Measurements from ENCODE around the gene UPK3A. TPM values are rescaled to one million over a fixed set of nuclear protein-coding genes. Genes with fewer than 3 reads are reported as not detected.

UPK3A gene
- polyA plus RNA-seq, 3 donors: 6.0 to 19.0 (median 14.0) TPM

- peaks cover 81 to 88% of the 10 kb centered on the region in 2 donors for H3K4me1 ChIP-seq (ENCODE audit: control insufficient read depth in 1 of 2, insufficient read depth in 2 of 2, low read length in 2 of 2)
- H3K9ac ChIP-seq (ENCODE audit: insufficient read depth, low read length, poor library complexity, severe bottlenecking): no peak overlapping the region
- H3K9me3 ChIP-seq (replicated peaks in 1 of 2; ENCODE audit: control insufficient read depth in 1 of 2, insufficient read depth in 1 of 2, low read length in 2 of 2): no peaks in the 10 kb centered on the region
- intact Hi-C loops (cut with micrococcal nuclease): no loop called here
- H3K9me3 Mint-ChIP-seq: peaks cover 0 to 5% (median 0%) of the 10 kb centered on the region in 7 donors
- H3K27ac ChIP-seq (ENCODE audit: low read depth in 1 of 2, low read length in 2 of 2): peak overlapping the region; percentile 64 to 65
- no peak for TF ChIP-seq CTCF (IDR thresholded peaks at IDR 0.05)
- no peak for DNase-seq
- peak overlapping the region; percentile 26 for H3K4me2 ChIP-seq (replicated peaks; ENCODE audit: extremely low read depth, low read length, poor library complexity, severe bottlenecking)
- no peaks in the 10 kb centered on the region for H4K20me1 ChIP-seq (ENCODE audit: insufficient read depth, low read length)
- H2AFZ ChIP-seq (ENCODE audit: insufficient read depth, low read depth, low read length, poor library complexity, severe bottlenecking): no peak overlapping the region
- no peak overlapping the region for H3K27ac Mint-ChIP-seq
- peaks cover 25% of the 10 kb centered on the region for H3K4me1 Mint-ChIP-seq
- H3K4me3 ChIP-seq (replicated peaks in 1 of 3; ENCODE audit: low read depth in 2 of 3, low read length in 3 of 3): peak overlapping the region in 1 of 3 experiments; percentile 1
- no peaks in the 10 kb centered on the region for H3K27me3 ChIP-seq (ENCODE audit: control insufficient read depth in 2 of 2, insufficient read depth in 2 of 2, low read length in 2 of 2)
- H3K27me3 Mint-ChIP-seq (ENCODE audit: low read depth in 3 of 3): no peaks in the 10 kb centered on the region
- no peaks in the 10 kb centered on the region for H3K36me3 ChIP-seq (replicated peaks in 1 of 2; ENCODE audit: control insufficient read depth in 1 of 2, insufficient read depth in 2 of 2, low read length in 2 of 2)
- WGBS (ENCODE audit: insufficient coverage): 92% methylated on average over 6 of the region's 8 CpGs
- H3K36me3 Mint-ChIP-seq: no peaks in the 10 kb centered on the region
- no peak overlapping the region for H3K4me3 Mint-ChIP-seq
- H3K79me2 ChIP-seq (ENCODE audit: insufficient read depth, low read length): no peaks in the 10 kb centered on the region
Observed at GRCh38 chr22:45291061-45291930, 6.5 kb downstream of the UPK3A start.

- TF ChIP-seq CTCF (IDR thresholded peaks at IDR 0.05): no peak
- Histone ChIP-seq H3K27ac (ENCODE audit: low read depth in 1 of 2, low read length in 2 of 2) (peak overlapping the region; percentile 64 to 65), H3K9me3 (replicated peaks in 1 of 2; ENCODE audit: control insufficient read depth in 1 of 2, insufficient read depth in 1 of 2, low read length in 2 of 2) (no peaks in the 10 kb centered on the region), H3K36me3 (replicated peaks in 1 of 2; ENCODE audit: control insufficient read depth in 1 of 2, insufficient read depth in 2 of 2, low read length in 2 of 2) (no peaks in the 10 kb centered on the region), H2AFZ (ENCODE audit: insufficient read depth, low read depth, low read length, poor library complexity, severe bottlenecking) (no peak overlapping the region), H4K20me1 (ENCODE audit: insufficient read depth, low read length) (no peaks in the 10 kb centered on the region), H3K4me1 (ENCODE audit: control insufficient read depth in 1 of 2, insufficient read depth in 2 of 2, low read length in 2 of 2) (peaks cover 81 to 88% of the 10 kb centered on the region in 2 donors), H3K27me3 (ENCODE audit: control insufficient read depth in 2 of 2, insufficient read depth in 2 of 2, low read length in 2 of 2) (no peaks in the 10 kb centered on the region), H3K4me3 (replicated peaks in 1 of 3; ENCODE audit: low read depth in 2 of 3, low read length in 3 of 3) (peak overlapping the region in 1 of 3 experiments; percentile 1), H3K79me2 (ENCODE audit: insufficient read depth, low read length) (no peaks in the 10 kb centered on the region), H3K4me2 (replicated peaks; ENCODE audit: extremely low read depth, low read length, poor library complexity, severe bottlenecking) (peak overlapping the region; percentile 26), H3K9ac (ENCODE audit: insufficient read depth, low read length, poor library complexity, severe bottlenecking) (no peak overlapping the region)
- DNase-seq: peak in 1 of 3 donors; percentile 18
- no peaks in the 10 kb centered on the region for H3K36me3 Mint-ChIP-seq
- no peak overlapping the region for H3K4me3 Mint-ChIP-seq
- peaks cover 25% of the 10 kb centered on the region for H3K4me1 Mint-ChIP-seq
- intact Hi-C loops (cut with micrococcal nuclease): no loop called here
- WGBS (ENCODE audit: insufficient coverage): 25% methylated on average over 6 of the region's 9 CpGs
- no peaks in the 10 kb centered on the region for H3K27me3 Mint-ChIP-seq (ENCODE audit: low read depth in 3 of 3)
- peaks cover 0 to 5% (median 0%) of the 10 kb centered on the region in 7 donors for H3K9me3 Mint-ChIP-seq
- no peak overlapping the region for H3K27ac Mint-ChIP-seq
Observed at GRCh38 chr22:45291931-45292290, 7.2 kb downstream of the UPK3A start.
